Measurements from ENCODE around the gene MRPS26. TPM values are rescaled to one million over a fixed set of nuclear protein-coding genes. Genes with fewer than 3 reads are reported as not detected.

Gene MRPS26
- total RNA-seq, 4 donors from 2014 or later = 42.7 to 88.3 (median 54.3) TPM

DNA sequence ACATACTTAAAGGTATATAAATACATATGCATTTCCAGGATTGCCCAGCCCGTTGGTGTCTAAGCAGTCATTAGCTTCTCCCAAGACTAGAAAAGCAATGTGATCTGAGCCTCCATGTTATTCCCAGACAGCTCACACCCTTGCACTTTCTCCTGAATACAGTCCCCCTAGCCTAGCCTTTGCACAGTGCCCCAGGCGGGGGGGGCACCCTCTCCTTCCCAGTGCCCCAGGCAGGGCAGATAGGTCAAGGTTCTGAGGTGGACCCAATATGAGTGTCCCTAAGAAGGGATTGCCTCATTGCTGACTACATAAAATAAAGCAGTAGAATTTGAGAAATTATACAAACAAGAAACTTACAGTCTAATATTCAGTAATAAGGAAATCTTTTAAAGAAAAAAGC is 17.9 kb upstream of the MRPS26 start:
- H3K36me3 ChIP-seq = peaks cover 0 to 40% (median 6%) of the 10 kb centered on the region in 4 donors
- 78% methylated on average over 2 of the region's 2 CpGs; no CpG with 5 or more reads in 1 of the 2 donors for WGBS, 2 donors (ENCODE audit: low coverage in 1 of 2)

DNA sequence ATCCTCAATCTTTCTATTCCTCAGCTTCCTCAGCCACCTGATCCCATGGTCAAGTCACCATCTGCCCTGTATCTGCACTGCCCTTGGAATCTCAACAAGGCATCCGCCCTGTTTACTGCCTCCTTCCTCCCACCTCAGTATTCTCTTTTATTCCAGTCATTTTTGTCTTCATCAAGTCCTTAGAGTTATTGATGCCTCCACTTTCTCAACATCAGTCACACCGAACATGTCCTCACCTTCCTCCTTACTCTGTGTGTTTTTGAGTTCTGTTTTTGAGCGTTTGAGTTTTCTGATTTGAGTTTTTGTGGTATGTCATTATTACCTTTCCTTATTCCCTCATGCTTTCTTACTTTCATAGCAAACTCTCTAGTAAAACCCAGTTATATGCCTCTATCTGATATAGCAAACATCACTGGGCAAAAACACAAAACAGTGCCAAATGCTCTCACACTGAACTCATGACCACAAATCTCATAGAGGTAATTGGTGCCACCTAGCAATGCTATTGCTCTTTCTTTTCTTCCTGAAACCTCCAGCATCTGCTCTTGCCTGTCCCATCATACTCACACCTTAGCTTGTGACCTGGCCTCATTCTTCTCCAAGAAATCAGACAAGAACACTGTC is 14.2 kb upstream of the MRPS26 start:
- Histone ChIP-seq H3K27ac (no peak overlapping the region), H3K27me3 (no peaks in the 10 kb centered on the region), H3K36me3 (peaks cover 0 to 29% (median 8%) of the 10 kb centered on the region in 4 donors), H3K4me1 (no peaks in the 10 kb centered on the region), H3K4me3 (no peak overlapping the region), H3K9me3 (no peaks in the 10 kb centered on the region)
- WGBS, 2 donors (ENCODE audit: low coverage in 1 of 2) = 87 to 89% methylated on average over 3 of the region's 3 CpGs
- no peak for TF ChIP-seq EP300 (IDR thresholded peaks at IDR 0.05; ENCODE audit: low read depth)
- no peak for TF ChIP-seq POLR2AphosphoS5 (IDR thresholded peaks at IDR 0.05)
- TF ChIP-seq POLR2A (IDR thresholded peaks at IDR 0.05) = no peak
- TF ChIP-seq, protein P1, sequence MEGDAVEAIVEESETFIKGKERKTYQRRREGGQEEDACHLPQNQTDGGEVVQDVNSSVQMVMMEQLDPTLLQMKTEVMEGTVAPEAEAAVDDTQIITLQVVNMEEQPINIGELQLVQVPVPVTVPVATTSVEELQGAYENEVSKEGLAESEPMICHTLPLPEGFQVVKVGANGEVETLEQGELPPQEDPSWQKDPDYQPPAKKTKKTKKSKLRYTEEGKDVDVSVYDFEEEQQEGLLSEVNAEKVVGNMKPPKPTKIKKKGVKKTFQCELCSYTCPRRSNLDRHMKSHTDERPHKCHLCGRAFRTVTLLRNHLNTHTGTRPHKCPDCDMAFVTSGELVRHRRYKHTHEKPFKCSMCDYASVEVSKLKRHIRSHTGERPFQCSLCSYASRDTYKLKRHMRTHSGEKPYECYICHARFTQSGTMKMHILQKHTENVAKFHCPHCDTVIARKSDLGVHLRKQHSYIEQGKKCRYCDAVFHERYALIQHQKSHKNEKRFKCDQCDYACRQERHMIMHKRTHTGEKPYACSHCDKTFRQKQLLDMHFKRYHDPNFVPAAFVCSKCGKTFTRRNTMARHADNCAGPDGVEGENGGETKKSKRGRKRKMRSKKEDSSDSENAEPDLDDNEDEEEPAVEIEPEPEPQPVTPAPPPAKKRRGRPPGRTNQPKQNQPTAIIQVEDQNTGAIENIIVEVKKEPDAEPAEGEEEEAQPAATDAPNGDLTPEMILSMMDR (IDR thresholded peaks at IDR 0.05) = no peak
- no peak for DNase-seq
- intact Hi-C loops (cut with DNase I; ENCODE audit: low total_unique reads) = no loop called here
- in situ Hi-C loops (cut with MboI; ENCODE audit: low pct_ligation_motif_present in 1 of 4, low pct_unique_long_range_greater_than_20kb in 1 of 4, low sequenced_read_pairs in 3 of 4) = no loop called here

More for the DNA sequence above, 17.9 kb upstream of the MRPS26 start:
- H3K27ac ChIP-seq = no peak overlapping the region
- in situ Hi-C loops (cut with MboI; ENCODE audit: low pct_ligation_motif_present in 1 of 4, low pct_unique_long_range_greater_than_20kb in 1 of 4, low sequenced_read_pairs in 3 of 4) = no loop called here
- H3K4me1 ChIP-seq = no peaks in the 10 kb centered on the region
- no peaks in the 10 kb centered on the region for H3K9me3 ChIP-seq
- no peaks in the 10 kb centered on the region for H3K27me3 ChIP-seq
- H3K4me3 ChIP-seq = no peak overlapping the region
- intact Hi-C loops (cut with DNase I; ENCODE audit: low total_unique reads) = no loop called here
- no peak for DNase-seq
- TF ChIP-seq POLR2AphosphoS5 (IDR thresholded peaks at IDR 0.05) (no peak), EP300 (IDR thresholded peaks at IDR 0.05; ENCODE audit: low read depth) (no peak), POLR2A (IDR thresholded peaks at IDR 0.05) (no peak)
- TF ChIP-seq, protein P1 (IDR thresholded peaks at IDR 0.05) = no peak

DNA sequence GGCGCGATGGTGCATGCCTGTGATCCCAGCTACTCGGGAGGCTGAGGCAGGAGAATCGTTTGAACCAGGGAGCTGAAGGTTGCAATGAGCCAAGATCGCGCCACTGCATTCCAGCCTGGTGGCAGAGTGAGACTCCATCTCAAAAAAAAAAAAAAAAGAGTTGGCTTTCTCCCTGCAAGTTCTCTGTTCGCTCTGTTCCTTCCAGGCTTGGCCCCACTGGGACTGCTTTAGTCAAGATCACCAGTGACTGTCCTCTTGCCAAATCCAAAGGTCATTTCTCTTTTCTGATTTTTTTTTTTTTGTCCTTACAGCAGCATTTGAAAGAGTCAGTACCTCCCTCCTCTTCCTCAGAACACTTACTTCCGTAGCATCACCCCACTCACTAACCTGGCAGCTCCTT is 13.2 kb upstream of the MRPS26 start:
- Histone ChIP-seq H3K4me1 (no peaks in the 10 kb centered on the region), H3K4me3 (no peak overlapping the region), H3K27ac (no peak overlapping the region), H3K27me3 (no peaks in the 10 kb centered on the region), H3K9me3 (no peaks in the 10 kb centered on the region), H3K36me3 (peaks cover 0 to 29% (median 12%) of the 10 kb centered on the region in 4 donors)
- TF ChIP-seq, protein P1 (IDR thresholded peaks at IDR 0.05) = no peak
- TF ChIP-seq POLR2A (IDR thresholded peaks at IDR 0.05) (no peak), EP300 (IDR thresholded peaks at IDR 0.05; ENCODE audit: low read depth) (no peak)
- intact Hi-C loops (cut with DNase I; ENCODE audit: low total_unique reads) = no loop called here
- DNase-seq = no peak
- in situ Hi-C loops (cut with MboI; ENCODE audit: low pct_ligation_motif_present in 1 of 4, low pct_unique_long_range_greater_than_20kb in 1 of 4, low sequenced_read_pairs in 3 of 4) = no loop called here
- 90 to 91% methylated on average over 2 to 8 of the region's 8 CpGs for WGBS, 2 donors (ENCODE audit: low coverage in 1 of 2)

DNA sequence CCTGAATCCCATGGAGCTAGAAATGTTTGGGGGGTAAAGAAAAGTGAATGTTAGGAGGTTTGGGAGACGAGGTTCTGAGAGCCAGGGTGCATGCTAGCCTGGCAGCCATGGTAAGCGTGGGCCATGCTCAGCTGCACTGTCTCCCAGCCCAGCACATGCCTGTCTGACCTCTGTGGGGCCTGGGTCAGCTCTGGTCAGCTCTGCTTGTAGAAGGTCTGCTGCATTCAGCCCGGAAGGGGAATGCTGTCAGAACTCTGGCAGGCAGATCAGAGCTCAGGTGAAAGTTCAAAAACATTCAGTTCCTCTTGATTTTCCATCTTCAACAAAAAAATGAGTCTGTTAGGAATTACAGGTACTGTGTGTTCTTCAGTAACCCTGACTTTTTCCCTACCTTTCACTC is 8.2 kb upstream of the MRPS26 start:
- H3K27ac ChIP-seq = no peak overlapping the region
- no peak overlapping the region for H3K4me3 ChIP-seq
- intact Hi-C loops (cut with DNase I; ENCODE audit: low total_unique reads) (no loop called here), in situ Hi-C loops (cut with MboI; ENCODE audit: low pct_ligation_motif_present in 1 of 4, low pct_unique_long_range_greater_than_20kb in 1 of 4, low sequenced_read_pairs in 3 of 4) (no loop called here)
- H3K9me3 ChIP-seq = no peaks in the 10 kb centered on the region
- no peaks in the 10 kb centered on the region for H3K27me3 ChIP-seq
- H3K4me1 ChIP-seq = peaks cover 0 to 8% (median 2%) of the 10 kb centered on the region in 4 donors
- TF ChIP-seq, protein P1 (IDR thresholded peaks at IDR 0.05) = no peak
- H3K36me3 ChIP-seq = peaks cover 0 to 41% (median 16%) of the 10 kb centered on the region in 4 donors
- WGBS, 2 donors (ENCODE audit: low coverage in 1 of 2) = 80 to 87% methylated on average over 1 to 3 of the region's 3 CpGs
- no peak for DNase-seq

Measured in transverse colon (tissue), 4 donors.